Stimulated activated CD8-positive, alpha-beta memory T cell treated with anti-CD3 and anti-CD28 coated beads, Interleukin-2, amount 100 ng/mL, for 1 hour (primary cell): Measurements from ENCODE around the gene MYO7A.
"Not testable (repeated sequence)": the region's sequence is repeated elsewhere in the genome, so short reads cannot be mapped to it uniquely, and the experiment has no call there.

Experiments used
- DNase-seq, 2 donors: peaks; one replicate each; pipeline ENCODE4 v3.0.0-alpha.2; 2020; ENCODE audit warnings: low read depth in 2 of 2

The MYO7A gene

GRCh38 chr11:77093056-77093891, 34.8 kb upstream of the MYO7A start:
- no peak for DNase-seq

- DNase-seq, result no peak
Observed at GRCh38 chr11:77093987-77094840, 33.8 kb upstream of the MYO7A start.

- no peak for DNase-seq
Observed at GRCh38 chr11:77094841-77095365, 33.1 kb upstream of the MYO7A start.

- no peak for DNase-seq
Observed at GRCh38 chr11:77095551-77096490, 32.2 kb upstream of the MYO7A start.

- no peak for DNase-seq
Observed at GRCh38 chr11:77096591-77097019, 31.4 kb upstream of the MYO7A start.

- DNase-seq, result not testable (repeated sequence)
Observed at GRCh38 chr11:77097180-77097579, 30.9 kb upstream of the MYO7A start.

GRCh38 chr11:77100166-77101042, 27.6 kb upstream of the MYO7A start:
- DNase-seq, result no peak

- DNase-seq, result no peak
Observed at GRCh38 chr11:77101043-77101537, 27.0 kb upstream of the MYO7A start.

GRCh38 chr11:77102246-77103210, 25.5 kb upstream of the MYO7A start, which contains the start of gene OMP:
Gene OMP, plus strand, starts transcription at chr11:77102840. Its CDS starts 0 bp downstream, at chr11:77102840.
- no peak for DNase-seq

- DNase-seq, result no peak
Observed at GRCh38 chr11:77103319-77103718, 24.7 kb upstream of the MYO7A start.

- DNase-seq, result no peak
Observed at GRCh38 chr11:77104727-77105126, 23.3 kb upstream of the MYO7A start.

- no peak for DNase-seq
Observed at GRCh38 chr11:77106321-77106720, 21.7 kb upstream of the MYO7A start.

- no peak for DNase-seq
Observed at GRCh38 chr11:77106759-77107158, 21.3 kb upstream of the MYO7A start.

- no peak for DNase-seq
Observed at GRCh38 chr11:77107950-77108349, 20.1 kb upstream of the MYO7A start.

GRCh38 chr11:77108436-77108835, 19.6 kb upstream of the MYO7A start:
- no peak for DNase-seq

GRCh38 chr11:77109236-77110019, 18.6 kb upstream of the MYO7A start:
- no peak for DNase-seq

GRCh38 chr11:77110836-77111235, 17.2 kb upstream of the MYO7A start:
- DNase-seq, result no peak

GRCh38 chr11:77111277-77111676, 16.8 kb upstream of the MYO7A start:
- no peak for DNase-seq
